ENCODE data around the gene BEAN1.

The BEAN1 gene

GRCh38 chr16:66488505-66488904 lies 61.4 kb downstream of the BEAN1 start:
- no peak for ATAC-seq

GRCh38 chr16:66489385-66489784 lies 62.3 kb downstream of the BEAN1 start:
- ATAC-seq = no peak
- TF ChIP-seq TSHZ2 (CRISPR knock-in tag; IDR thresholded peaks at IDR 0.05) = no peak
- no peak for TF ChIP-seq PPARA (CRISPR knock-in tag; IDR thresholded peaks at IDR 0.05; ENCODE audit: borderline replicate concordance)
- no peak for TF ChIP-seq ISL1 (CRISPR knock-in tag; IDR thresholded peaks at IDR 0.05)
- no peak for TF ChIP-seq ZNF70 (CRISPR knock-in tag; IDR thresholded peaks at IDR 0.05)
- TF ChIP-seq SNAI2 (CRISPR knock-in tag; IDR thresholded peaks at IDR 0.05) = no peak
- no peak for TF ChIP-seq ZNF8 (CRISPR knock-in tag; IDR thresholded peaks at IDR 0.05)
- no peak for TF ChIP-seq CSDC2 (CRISPR knock-in tag; IDR thresholded peaks at IDR 0.05)
- TF ChIP-seq TOX (CRISPR knock-in tag; IDR thresholded peaks at IDR 0.05; ENCODE audit: borderline replicate concordance) = no peak
- no peak for TF ChIP-seq PATZ1 (CRISPR knock-in tag; IDR thresholded peaks at IDR 0.05; ENCODE audit: borderline replicate concordance)
- TF ChIP-seq GLIS3 (CRISPR knock-in tag; IDR thresholded peaks at IDR 0.05) = no peak
- no peak for TF ChIP-seq TCF4 (CRISPR knock-in tag; IDR thresholded peaks at IDR 0.05; ENCODE audit: borderline replicate concordance)
- no peak for TF ChIP-seq ARNTL (CRISPR knock-in tag; IDR thresholded peaks at IDR 0.05; ENCODE audit: borderline replicate concordance, low read depth)
- no peak for TF ChIP-seq ESRRG (CRISPR knock-in tag; IDR thresholded peaks at IDR 0.05)
- no peak for TF ChIP-seq ZFP3 (CRISPR knock-in tag; IDR thresholded peaks at IDR 0.05)
- TF ChIP-seq ZNF565 (CRISPR knock-in tag; conservative IDR thresholded peaks at IDR 0.05; ENCODE audit: low read depth) = no peak
- no peak for TF ChIP-seq ZC3H10 (CRISPR knock-in tag; IDR thresholded peaks at IDR 0.05)
- no peak for TF ChIP-seq CSRNP3 (CRISPR knock-in tag; IDR thresholded peaks at IDR 0.05)
- no peak for TF ChIP-seq CREB5 (CRISPR knock-in tag; IDR thresholded peaks at IDR 0.05; ENCODE audit: low read depth)

More at GRCh38 chr16:66488505-66488904, 61.4 kb downstream of the BEAN1 start:
- TF ChIP-seq OSR1 (CRISPR knock-in tag; IDR thresholded peaks at IDR 0.05) = no peak
- TF ChIP-seq ZNF70 (CRISPR knock-in tag; IDR thresholded peaks at IDR 0.05) = no peak
- TF ChIP-seq TSHZ2 (CRISPR knock-in tag; IDR thresholded peaks at IDR 0.05) = no peak
- TF ChIP-seq ESRRG (CRISPR knock-in tag; IDR thresholded peaks at IDR 0.05) = no peak
- no peak for TF ChIP-seq RARB (CRISPR knock-in tag; IDR thresholded peaks at IDR 0.05)
- TF ChIP-seq PPARA (CRISPR knock-in tag; IDR thresholded peaks at IDR 0.05; ENCODE audit: borderline replicate concordance) = no peak
- TF ChIP-seq ZNF8 (CRISPR knock-in tag; IDR thresholded peaks at IDR 0.05) = no peak
- TF ChIP-seq ZC3H10 (CRISPR knock-in tag; IDR thresholded peaks at IDR 0.05) = no peak
- no peak for TF ChIP-seq ZNF565 (CRISPR knock-in tag; conservative IDR thresholded peaks at IDR 0.05; ENCODE audit: low read depth)
- no peak for TF ChIP-seq ZFP3 (CRISPR knock-in tag; IDR thresholded peaks at IDR 0.05)
- TF ChIP-seq ISL1 (CRISPR knock-in tag; IDR thresholded peaks at IDR 0.05) = no peak
- no peak for TF ChIP-seq CSRNP3 (CRISPR knock-in tag; IDR thresholded peaks at IDR 0.05)

Data from SK-N-SH treated with all-trans-retinoic acid at 6 μM for 48 hours (cell line).